HL-60 (cell line): ENCODE data around the gene SPATA6L.

ENCODE experiments used
- DNase-seq, 2 experiments: peaks; one replicate each; pipeline ENCODE4 v3.0.0-alpha.2; 2010 to 2020; ENCODE audit warnings: low read depth in 1 of 2, low spot score in 1 of 2
- H3K27ac ChIP-seq: fragments of 250-450 bp; sonication (Bioruptor Pico); replicated peaks from 2 replicates; pipeline ENCODE4 v1.5.1; 2020; ENCODE audit warnings: mild to moderate bottlenecking, moderate library complexity
- H3K27me3 ChIP-seq: fragments of 250-450 bp; sonication (Bioruptor Pico); 2 replicates; pipeline ENCODE4 v1.5.1; 2021; ENCODE audit warnings: mild to moderate bottlenecking, moderate library complexity; ENCODE audit not compliant: insufficient read depth, poor library complexity, severe bottlenecking
- H3K4me3 ChIP-seq: replicated peaks from 2 replicates; pipeline ENCODE4 v1.5.1; 2011; ENCODE audit warnings: mild to moderate bottlenecking, control low read depth, low read length; ENCODE audit not compliant: insufficient read depth
- GABPA ChIP-seq: IDR thresholded peaks from 2 replicates; pipeline ENCODE4 v1.6.1; 2012; ENCODE audit warnings: low read depth
- POLR2AphosphoS5 ChIP-seq: IDR thresholded peaks from 2 replicates; pipeline ENCODE4 v1.6.1; 2012; ENCODE audit warnings: low read depth
- SPI1 ChIP-seq: IDR thresholded peaks from 2 replicates; pipeline ENCODE4 v1.6.1; 2012; ENCODE audit warnings: low read depth, mild to moderate bottlenecking, borderline replicate concordance
- TF ChIP-seq, protein P1 (sequence below): IDR thresholded peaks from 2 replicates; pipeline ENCODE4 v1.6.1; 2012; ENCODE audit warnings: low read depth; ENCODE audit not compliant: insufficient replicate concordance
- TF ChIP-seq, protein P2 (sequence below): IDR thresholded peaks from one replicate; pipeline ENCODE4 v1.5.1; 2011; ENCODE audit warnings: low read length, control low read depth, inconsistent platforms; ENCODE audit not compliant: insufficient read depth

Gene SPATA6L

DNA sequence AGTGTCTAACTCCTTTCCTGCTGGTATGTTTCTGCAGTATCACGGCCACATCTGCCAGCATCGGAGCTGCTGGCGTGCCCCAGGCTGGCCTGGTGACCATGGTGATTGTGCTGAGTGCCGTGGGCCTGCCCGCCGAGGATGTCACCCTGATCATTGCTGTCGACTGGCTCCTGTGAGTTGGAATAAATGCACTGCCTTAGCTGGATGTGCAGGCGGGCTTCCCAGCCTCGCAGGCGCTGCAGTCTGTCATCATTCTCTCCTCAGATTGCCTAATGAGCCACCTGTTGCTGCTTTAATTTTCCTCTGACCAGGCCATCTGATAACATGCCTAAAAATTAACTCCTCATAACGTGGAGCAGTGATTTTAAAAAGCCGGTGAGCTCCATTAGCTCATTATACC lies 83.3 kb downstream of the SPATA6L start:
- TF ChIP-seq, protein P1, sequence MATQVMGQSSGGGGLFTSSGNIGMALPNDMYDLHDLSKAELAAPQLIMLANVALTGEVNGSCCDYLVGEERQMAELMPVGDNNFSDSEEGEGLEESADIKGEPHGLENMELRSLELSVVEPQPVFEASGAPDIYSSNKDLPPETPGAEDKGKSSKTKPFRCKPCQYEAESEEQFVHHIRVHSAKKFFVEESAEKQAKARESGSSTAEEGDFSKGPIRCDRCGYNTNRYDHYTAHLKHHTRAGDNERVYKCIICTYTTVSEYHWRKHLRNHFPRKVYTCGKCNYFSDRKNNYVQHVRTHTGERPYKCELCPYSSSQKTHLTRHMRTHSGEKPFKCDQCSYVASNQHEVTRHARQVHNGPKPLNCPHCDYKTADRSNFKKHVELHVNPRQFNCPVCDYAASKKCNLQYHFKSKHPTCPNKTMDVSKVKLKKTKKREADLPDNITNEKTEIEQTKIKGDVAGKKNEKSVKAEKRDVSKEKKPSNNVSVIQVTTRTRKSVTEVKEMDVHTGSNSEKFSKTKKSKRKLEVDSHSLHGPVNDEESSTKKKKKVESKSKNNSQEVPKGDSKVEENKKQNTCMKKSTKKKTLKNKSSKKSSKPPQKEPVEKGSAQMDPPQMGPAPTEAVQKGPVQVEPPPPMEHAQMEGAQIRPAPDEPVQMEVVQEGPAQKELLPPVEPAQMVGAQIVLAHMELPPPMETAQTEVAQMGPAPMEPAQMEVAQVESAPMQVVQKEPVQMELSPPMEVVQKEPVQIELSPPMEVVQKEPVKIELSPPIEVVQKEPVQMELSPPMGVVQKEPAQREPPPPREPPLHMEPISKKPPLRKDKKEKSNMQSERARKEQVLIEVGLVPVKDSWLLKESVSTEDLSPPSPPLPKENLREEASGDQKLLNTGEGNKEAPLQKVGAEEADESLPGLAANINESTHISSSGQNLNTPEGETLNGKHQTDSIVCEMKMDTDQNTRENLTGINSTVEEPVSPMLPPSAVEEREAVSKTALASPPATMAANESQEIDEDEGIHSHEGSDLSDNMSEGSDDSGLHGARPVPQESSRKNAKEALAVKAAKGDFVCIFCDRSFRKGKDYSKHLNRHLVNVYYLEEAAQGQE = no peak
- TF ChIP-seq, protein P2, sequence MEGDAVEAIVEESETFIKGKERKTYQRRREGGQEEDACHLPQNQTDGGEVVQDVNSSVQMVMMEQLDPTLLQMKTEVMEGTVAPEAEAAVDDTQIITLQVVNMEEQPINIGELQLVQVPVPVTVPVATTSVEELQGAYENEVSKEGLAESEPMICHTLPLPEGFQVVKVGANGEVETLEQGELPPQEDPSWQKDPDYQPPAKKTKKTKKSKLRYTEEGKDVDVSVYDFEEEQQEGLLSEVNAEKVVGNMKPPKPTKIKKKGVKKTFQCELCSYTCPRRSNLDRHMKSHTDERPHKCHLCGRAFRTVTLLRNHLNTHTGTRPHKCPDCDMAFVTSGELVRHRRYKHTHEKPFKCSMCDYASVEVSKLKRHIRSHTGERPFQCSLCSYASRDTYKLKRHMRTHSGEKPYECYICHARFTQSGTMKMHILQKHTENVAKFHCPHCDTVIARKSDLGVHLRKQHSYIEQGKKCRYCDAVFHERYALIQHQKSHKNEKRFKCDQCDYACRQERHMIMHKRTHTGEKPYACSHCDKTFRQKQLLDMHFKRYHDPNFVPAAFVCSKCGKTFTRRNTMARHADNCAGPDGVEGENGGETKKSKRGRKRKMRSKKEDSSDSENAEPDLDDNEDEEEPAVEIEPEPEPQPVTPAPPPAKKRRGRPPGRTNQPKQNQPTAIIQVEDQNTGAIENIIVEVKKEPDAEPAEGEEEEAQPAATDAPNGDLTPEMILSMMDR = no peak
- TF ChIP-seq POLR2AphosphoS5 (no peak), SPI1 (no peak), GABPA (no peak)
- DNase-seq = no peak
- H3K27me3 ChIP-seq = no peaks in the 10 kb centered on the region
- no peak overlapping the region for H3K27ac ChIP-seq
- H3K4me3 ChIP-seq = no peak overlapping the region

DNA sequence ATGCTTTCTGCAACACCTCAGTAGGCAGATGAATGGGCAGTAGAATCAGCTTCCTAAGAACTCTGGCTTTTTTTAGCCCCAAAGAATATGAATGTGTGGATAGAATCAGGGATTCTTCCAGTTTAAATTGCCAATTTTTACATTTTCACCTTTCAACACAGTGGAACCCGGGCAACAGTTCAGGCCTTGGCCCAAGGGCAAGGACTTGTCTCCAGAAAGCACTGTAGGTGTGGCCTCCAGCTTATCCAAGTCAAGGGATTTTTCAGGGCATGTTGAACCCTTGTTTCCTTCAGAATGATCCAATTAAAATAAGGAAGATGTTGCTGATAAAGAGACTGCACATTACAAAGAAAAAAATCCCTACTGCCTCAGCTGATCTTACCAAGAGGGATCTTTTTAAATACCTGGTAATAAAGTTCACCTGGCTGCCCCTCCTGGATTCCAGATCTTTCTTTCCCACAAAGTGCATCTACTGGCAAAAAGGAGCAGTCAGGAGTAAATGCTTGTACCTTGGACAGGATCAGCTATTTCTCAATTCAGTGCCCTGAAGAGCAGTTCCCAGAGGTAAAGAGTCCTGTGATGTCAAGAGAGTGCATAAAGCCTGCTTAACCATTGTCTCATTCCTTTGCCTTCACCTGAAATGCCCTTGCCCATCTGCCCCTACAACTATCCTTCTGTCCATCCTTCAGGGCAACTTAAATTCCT lies 84.3 kb downstream of the SPATA6L start:
- TF ChIP-seq GABPA (no peak), SPI1 (no peak), POLR2AphosphoS5 (no peak)
- TF ChIP-seq, protein P2 = no peak
- TF ChIP-seq, protein P1 = no peak
- Histone ChIP-seq H3K27me3 (peaks cover under 1% of the 10 kb centered on the region), H3K27ac (no peak overlapping the region), H3K4me3 (no peak overlapping the region)
- DNase-seq = no peak

DNA sequence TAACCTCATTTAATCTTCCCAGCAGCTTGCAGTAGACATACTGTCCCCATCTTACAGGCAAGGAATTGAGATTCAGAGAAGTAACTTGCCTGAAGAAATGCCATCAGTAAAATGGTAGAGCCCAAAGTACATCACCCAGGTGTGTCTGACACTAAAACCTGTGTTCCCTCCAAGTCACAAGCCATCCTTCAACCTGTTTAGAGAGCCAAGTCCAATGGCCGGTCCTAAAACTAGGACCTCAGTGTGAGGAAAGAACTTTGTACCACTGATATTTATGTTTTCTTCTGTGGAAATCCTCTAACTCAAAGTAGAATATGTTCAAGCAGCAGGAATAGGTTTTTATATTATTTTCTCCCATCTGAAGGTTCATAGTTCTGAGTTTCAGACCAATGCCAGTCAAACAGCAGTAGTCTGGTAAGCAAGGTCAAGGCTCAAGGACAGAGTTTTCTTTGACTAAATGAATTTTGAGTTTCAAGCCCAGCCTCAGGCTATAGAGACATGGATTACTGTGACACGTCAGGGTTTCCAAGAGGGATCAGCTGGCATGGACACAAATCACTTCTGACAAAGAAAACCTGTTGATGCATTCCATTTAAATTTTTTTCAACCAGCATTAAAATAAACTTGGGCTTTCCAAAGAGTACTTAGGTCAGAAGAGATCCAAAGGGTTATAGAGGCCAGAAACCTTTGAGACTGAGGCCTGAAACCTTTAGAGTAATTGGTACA lies 85.1 kb downstream of the SPATA6L start:
- Histone ChIP-seq H3K27me3 (peaks cover 2% of the 10 kb centered on the region), H3K4me3 (no peak overlapping the region), H3K27ac (no peak overlapping the region)
- no peak for TF ChIP-seq POLR2AphosphoS5
- TF ChIP-seq, protein P2 = no peak
- TF ChIP-seq GABPA = no peak
- no peak for TF ChIP-seq SPI1
- no peak for DNase-seq
